GM20000 (cell line): Measurements from ENCODE around the gene GPD1L.

Source experiments
- DNase-seq: peaks from one replicate; pipeline ENCODE4 v3.0.0; 2012; ENCODE audit warnings: low spot score
- CTCF ChIP-seq: IDR thresholded peaks from 2 replicates; pipeline ENCODE4 v1.5.1; 2012; ENCODE audit warnings: mild to moderate bottlenecking, control low read depth; ENCODE audit errors: extremely low read depth, missing control alignments

The GPD1L gene

DNA sequence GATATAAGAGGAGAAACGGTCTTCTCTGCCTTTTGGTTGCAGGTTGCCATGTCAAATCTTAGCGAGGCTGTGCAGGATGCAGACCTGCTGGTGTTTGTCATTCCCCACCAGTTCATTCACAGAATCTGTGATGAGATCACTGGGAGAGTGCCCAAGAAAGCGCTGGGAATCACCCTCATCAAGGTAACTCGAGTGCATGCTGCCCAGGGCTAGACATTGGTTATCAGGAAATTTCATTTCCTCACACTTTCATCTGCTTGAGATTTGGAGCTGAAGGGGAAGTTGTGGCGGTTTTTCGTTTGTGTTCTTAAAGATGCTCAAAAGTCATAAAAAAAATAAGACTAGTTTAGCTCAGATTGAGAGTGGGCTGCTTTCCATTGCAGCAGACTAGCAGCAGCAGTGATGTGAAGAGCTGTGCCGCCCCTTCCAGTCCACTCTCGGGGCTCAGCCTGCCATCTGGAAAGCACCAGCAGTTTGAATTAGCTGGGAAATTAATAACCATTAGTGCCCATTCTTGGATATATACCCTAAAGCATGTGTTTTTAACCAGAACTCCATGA is 32.2 kb downstream of the GPD1L start:
- no peak for TF ChIP-seq CTCF
- no peak for DNase-seq

DNA sequence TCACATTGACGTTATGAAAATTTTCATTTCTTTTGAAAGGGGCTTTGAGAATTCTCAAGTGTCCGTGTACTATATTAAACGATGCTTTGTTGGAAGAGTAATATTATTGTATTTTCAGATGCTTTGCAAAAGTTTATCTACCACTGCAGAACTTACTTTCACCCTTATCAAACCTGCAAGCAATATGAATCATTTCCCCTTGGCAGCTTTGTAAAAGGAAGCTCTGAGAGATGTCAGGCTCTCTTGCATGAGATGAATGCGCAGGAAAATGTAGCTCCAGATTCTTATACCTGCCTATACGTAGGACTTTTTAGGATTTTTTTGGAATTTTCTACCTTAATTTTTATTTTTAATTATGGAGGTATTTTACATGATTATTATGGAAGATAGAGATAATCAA is 34.5 kb downstream of the GPD1L start:
- TF ChIP-seq CTCF = no peak
- no peak for DNase-seq

DNA sequence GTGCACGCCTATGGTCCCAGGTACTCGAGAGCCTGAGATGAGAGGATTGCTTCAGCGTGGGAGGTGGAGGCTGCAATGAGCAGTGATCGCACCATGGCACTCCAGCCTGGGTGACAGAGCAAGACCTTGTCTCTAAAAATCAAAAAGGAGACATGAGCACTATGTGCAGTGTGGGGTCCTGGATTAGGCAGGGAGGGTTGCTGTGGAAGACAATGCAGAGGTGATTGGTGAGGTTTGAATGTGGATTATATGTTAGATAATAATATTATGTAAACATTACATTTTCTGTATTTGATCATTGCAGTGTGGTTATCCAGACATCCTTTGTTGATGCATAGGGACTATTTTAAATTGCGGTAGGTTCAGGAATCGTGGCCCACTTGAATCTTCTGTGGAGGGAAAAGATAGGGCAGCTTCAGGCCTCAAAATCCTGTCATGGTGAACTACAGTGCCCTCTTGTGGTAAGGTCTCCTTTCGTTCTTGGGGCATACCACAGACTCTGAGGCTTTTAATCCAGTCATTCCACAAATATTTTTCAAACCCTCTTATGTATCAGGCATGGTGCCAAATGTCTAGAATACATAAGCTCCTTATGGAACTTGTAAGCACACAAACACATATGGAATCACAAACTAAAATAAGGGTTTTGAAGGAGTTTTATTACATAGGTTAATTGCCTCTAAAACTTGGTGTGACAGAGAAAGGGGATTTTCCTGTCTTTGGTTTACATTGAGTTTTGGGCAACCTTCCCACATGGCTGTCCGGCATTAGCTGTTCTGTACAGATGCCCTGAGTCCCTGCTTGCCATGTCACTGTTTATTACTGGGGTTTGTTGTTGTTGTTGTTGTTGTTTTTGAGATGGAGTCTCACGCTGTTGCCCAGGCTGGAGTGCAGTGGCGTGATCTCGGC is 37.7 kb downstream of the GPD1L start:
- TF ChIP-seq CTCF = peak; percentile 43
- DNase-seq = peak; percentile 69

DNA sequence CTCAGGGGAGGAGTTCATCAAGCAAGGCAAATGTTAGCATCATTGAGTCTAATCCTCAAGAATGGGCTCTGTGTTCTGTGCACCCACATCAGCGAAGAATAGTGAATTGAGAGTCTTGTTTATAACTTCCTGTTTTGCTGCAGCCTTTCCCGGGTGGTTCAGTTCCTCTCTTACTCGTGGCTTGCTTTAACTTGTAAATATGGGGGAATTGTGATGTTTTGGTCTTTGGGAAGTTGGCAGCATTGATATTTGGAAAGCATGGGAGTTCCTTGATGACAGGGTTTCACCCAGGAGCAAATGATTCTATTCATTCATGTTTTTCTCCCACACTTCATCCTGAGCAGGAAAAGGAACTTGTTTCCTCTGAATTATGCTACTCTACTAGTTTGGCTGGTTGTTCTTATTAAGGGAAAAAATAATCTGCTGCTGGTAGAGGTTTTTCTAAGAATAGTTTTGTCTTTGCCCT is 40.4 kb downstream of the GPD1L start:
- no peak for TF ChIP-seq CTCF
- no peak for DNase-seq

GRCh38 chr3:32147509-32147908 is 41.1 kb downstream of the GPD1L start:
- no peak for TF ChIP-seq CTCF
- no peak for DNase-seq

GRCh38 chr3:32147933-32148332 is 41.5 kb downstream of the GPD1L start:
- no peak for TF ChIP-seq CTCF
- DNase-seq = no peak

GRCh38 chr3:32148351-32148750 is 41.9 kb downstream of the GPD1L start:
- DNase-seq = no peak

More at GRCh38 chr3:32148351-32148750, 41.9 kb downstream of the GPD1L start:
- no peak for TF ChIP-seq CTCF
